ENCODE results near the gene CALHM1. TPM values are rescaled to one million over a fixed set of nuclear protein-coding genes. Genes with fewer than 3 reads are reported as not detected.

CALHM1 gene
- total RNA-seq, 1 donor from 2014 or later: not detected

DNA sequence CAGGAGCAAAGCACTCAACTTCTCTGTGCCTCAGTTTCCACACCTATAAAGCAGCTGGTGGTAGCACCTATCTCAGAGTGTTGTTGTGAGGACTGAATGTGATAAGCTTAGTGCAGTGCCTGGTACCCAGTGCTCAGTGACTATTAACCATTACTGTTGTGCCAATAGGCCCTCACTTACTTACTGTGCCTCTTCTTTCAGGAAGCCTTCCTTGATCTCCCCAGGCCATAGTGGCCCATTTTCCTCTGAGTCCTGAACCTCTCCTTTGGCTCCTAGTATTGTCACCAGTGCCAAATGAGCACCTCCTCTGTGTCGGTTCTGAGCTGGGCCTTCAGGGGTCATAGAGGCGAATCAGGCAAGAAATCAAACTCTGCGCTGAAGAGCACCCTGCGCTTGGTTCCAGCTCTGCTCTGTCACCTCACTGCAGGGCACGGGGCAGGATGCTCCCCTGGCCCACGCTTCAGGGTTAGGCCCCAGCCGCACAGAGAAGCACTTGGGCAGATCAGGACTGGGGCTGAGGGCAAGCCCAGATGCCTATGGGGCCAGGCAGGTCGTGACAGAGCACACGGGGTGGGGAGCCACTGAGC is 2.5 kb downstream of the CALHM1 start:
- no peak for DNase-seq (ENCODE audit: low read depth)

DNA sequence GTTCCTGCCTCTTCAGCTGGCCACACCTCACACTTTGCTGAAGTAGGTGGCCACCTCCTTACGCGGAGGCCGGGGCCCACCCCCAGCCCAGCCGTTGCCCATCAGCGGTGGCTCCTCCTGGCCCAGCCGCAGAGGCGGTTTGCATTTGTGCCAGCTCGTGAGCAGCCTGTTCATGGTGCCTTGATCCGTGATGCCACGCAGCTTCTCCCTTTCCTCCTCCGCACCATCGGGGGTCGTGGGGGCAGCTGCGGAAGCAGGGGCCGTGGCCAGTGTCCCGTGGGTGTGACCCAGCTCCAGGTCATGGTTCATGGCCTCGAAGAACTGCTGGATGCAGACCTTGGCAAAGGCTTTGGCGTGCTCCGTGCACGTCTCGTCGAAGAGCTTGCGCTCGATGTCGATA is 3.5 kb downstream of the CALHM1 start:
- DNase-seq (ENCODE audit: low read depth): no peak

DNA sequence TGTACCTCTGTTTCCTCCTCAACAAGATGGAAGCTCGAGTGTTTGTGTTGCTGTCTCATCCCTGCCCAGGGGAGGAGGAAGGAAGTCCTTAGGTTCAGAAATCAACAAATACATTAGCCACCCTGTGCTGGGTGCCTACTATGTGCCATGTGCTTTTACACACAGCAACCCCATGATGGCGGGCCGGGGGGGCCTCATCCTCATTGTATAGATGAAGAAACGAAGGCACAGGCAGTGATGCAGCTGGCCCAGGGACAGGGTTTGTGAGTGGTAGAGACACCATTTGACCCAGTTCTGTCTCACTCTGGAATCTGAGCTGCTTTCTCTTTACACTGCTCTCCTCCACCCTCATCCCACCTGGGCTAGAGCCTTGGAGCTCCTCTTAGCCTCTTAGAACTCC is 4.7 kb downstream of the CALHM1 start:
- DNase-seq (ENCODE audit: low read depth): no peak

DNA sequence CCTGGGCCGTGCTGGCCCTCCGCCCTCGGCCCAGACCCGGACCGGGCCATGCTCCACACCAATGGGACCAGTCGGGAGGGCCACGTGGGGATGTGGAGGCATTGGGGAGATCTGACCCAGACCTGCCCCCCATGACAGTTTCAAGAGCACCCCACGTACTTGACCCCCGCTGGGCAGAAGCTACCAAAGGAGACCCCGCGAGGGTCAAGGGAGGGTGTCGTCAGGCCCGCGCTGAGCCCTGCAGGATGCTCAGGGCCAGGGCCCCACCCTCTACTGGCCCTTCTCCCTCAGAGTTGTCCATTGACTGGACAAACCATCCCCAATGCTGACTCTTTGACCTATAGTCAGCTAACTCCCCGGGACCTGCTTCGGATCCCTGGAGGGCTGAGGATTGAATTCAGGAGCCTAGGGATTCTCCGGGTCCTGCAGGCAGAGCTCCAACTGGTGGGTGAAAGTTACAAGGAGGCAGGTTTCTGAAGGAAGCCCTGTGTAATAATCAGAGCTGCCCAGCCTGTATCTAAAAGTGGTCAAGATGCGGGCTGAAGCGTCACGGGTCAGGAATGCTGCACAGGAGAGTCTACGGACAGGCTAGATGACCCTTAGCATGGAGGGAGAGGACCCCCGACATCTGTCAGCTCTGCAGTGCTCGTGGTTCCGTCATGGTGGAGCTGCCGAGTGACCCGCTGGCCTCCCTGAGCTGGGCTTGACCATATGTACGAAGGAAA is 6.0 kb downstream of the CALHM1 start:
- DNase-seq (ENCODE audit: low read depth): no peak

DNA sequence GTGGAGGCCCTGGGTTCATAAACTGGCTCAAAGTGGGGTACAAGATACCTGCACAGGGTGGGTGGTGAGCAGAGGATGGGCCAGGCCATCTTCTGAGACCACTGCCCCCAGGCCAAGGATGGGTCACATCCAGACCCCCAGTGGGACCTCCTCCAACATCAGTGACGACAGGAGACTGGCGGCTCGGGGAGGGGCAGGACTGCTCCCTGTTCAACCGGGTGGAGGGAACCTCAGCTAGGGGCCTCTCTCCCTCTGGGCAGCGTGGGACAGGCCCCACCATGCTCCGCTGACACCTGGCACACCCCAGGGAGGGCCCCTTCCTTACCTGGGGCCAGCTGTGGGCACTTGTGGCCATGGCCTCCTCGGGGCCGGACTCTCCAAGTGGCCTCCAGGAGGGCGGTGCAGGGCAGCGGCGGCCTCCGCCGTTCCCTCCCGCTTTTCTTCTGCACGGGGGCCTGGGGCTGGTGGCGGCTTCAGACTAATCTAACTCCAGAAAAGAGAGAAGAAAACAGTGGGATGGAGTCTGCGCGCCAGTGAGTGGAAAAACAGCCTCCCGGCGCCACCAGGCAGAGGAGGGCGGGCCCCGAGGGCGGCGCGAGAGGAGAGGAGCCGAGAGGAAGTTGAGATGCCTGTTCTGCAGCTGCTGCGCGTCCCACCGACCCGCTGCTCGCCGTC is 6.7 kb downstream of the CALHM1 start, which contains the start of gene CALHM2:
Gene CALHM2, minus strand, starts transcription at position 540 of the 675 bp plus-strand sequence. CDS start 2,429 bp downstream, outside the sequence.
- DNase-seq (ENCODE audit: low read depth): peak; percentile 69

DNA sequence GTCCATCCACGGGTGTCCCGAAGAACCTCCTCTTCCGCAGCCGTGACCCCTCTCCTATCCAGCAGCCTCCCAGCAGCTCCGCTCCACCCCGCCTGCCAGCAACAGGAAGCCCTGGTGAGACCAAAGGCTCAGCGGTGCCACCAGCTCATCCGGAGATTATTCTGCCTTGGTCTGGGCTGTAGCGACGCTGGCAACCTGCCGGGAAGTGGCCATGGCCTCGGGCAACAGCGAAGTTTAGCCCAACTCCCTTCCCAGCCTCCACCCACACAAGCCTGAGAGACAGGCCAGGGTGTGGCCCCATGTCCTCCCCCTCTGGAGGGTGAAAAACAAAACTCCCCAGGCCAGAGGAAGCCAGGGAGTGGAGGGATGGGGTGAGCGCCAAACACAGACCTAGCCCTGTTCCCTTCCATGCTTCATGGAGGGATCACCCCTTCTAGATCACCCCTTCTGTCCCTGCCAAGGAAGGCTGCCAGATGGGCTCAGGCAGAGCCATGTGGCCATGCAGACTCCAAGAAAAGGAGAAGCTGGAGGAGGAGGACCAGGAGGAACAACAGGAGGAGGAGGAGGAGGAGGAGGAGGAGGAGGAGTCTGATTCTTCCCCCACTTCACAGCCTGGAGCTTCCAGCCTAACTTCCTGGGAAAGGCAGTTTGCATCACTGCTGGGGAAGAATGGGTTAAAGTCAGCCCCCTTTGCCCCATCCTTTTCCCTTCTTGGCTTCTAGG is 7.4 kb downstream of the CALHM1 start:
- peak; percentile 72 for DNase-seq (ENCODE audit: low read depth)

DNA sequence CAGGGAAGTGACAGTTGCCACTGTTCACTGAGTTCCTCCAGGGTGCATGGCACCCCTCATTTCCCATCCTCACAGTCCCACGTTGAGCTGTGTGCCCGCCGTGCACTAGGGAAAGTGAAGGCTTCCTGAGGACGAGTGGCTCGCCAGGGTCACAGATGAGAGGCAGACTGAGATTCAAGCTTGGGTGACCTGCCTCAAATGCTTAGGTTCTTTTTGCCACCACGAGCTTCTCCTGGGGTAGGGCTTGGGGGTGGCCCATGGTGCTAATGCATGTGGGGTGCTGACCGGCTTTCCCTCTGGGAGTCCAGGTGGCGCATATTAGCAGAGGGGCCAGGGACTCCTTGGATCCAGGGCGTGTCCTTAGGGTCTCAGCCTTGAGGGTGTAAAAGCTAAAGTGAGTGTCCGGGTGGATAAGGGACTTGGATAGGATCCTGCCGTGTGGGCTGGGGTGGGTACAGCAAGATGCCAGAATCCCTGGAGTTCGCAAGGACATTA is 8.5 kb downstream of the CALHM1 start:
- no peak for DNase-seq (ENCODE audit: low read depth)

DNA sequence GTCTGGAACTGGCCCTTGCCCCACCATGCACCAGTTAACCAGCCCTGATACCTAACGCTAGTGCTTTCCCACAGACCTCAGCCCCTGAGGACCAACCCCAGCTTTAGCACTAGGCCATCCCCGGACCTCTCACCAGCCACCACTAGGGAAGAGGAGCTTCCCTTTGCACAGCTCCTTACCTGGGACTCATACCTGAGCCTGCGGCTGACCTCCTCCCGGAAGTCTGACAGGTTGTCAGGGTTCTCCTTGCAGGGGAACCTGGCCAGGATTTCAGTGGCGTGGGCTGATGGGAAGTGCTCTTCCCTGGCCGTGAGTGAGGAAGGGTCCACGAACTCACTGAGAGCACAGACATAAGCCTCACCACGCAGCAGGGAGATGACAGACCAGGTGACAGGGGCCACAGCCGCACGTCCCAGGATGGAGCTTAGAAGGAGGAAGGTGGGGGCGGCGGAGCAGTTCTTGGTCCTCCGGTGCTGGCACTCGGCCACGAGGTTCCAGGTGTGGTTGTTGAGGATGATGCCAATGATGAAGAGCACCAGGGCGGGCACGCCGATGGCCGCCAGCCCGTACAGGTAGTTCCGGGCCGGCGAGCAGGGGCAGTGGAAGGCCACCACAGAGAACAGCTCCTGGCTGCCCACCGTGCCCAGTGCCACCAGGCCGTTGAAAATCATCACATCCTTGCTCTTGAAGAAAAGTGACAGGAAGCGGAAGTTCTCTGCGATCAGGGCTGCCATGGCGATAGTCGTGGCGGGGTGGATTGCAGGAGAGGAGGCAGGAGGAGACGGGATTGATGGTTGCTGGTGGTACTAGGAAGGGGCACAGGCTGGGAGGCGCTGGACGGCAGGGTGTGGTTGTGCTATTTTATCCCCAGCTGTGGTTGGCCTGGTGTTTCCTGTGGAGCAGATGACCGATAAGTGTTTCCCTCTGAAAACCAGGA is 9.2 kb downstream of the CALHM1 start:
- no peak for DNase-seq (ENCODE audit: low read depth)

DNA sequence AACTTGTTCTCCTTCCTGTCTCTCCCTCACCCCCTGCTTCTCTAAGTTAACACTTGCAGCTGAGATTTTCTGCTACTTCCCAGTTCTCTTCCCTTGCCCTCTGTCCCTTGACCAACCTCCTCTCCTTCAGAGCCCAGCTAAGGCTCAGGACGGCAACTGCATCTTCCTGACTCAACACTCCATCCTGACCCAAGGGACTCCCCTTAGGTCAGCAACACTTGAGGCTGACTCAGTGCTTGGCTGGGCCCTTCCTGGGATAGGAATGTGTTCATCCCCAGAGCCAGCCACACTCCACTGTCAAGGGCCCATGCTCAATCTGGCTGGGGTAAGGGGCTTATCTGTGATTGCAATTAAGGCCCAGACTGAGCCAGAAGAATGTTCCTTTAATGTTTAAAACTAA is 10.0 kb downstream of the CALHM1 start:
- peak; percentile 90 for DNase-seq (ENCODE audit: low read depth)

DNA sequence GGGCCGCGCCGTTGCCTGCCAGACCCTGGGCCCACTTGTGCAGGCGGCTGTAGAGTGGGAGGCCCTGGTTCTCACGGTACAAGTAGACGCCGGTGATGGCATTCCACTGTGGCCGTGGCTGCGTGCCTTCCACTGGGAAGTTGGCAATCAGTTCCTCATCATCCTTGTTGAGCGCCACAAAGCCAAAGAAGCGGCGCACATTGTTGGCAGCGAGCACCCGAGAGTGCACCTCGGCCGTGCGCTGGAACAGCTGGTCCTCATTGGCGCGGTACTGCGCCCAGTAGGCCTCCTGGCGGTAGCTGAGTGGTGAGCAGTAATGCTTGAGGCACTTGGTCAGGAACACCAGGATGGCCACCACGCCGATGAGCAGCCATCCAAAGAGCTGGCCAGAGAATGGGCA is 11.5 kb downstream of the CALHM1 start:
- no peak for DNase-seq (ENCODE audit: low read depth)

DNA sequence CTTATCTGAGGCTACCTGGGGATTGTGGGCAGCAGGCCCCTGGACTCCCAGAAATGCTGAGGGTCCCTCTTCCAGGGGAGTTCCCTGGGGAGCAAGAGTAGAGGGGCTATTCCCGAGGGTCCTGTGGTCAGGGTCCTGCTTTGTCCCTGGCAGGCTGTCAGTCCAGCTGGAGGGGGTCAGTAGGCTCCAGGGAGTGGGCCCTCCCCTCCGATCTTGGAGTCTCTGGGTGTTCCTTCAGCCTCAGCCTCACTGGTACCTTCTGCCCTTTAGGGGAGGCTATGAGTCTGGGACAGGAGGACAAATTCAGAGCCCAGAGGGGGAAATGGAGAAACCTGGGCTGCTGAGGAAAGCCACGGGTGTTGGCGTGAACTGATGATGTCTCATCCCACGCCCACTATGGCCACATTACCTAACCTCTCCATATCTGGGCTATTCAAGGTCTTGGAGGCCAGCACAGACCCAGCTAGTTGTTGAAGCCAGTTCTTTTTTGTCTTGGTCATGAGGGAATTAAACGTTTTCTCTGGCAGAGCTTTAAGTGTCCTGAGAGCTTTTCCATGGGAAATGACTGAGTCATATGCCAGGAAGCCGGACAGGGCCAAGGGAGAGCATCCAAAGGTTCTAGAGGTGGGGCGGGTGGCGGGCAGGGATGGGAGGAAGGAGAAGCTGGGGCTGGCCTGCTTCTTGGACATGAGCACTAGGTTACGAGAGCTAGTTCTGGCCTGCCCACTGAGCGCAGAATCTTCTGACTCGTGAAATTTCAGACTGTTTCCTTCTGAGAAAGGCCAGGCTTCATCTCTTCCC is 12.7 kb downstream of the CALHM1 start:
- peak; percentile 60 for DNase-seq (ENCODE audit: low read depth)

DNA sequence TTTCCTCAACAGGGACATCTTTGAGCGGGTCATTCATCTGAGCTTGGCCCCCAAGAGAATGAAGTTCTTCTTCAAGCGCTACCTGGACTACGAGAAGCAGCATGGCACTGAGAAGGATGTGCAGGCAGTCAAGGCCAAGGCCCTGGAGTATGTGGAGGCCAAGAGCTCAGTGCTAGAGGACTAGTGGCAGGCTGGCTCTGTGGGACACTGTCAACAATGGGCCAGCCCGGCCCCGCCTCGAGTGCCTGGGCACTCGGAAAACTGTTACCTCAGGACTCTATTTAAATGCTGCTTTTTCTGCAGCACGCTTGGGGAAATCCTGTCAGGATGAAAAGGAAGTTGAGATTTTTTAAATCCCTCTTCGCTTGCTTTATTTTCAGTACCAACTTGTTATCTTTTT is 13.3 kb downstream of the CALHM1 start:
- DNase-seq (ENCODE audit: low read depth): no peak

DNA sequence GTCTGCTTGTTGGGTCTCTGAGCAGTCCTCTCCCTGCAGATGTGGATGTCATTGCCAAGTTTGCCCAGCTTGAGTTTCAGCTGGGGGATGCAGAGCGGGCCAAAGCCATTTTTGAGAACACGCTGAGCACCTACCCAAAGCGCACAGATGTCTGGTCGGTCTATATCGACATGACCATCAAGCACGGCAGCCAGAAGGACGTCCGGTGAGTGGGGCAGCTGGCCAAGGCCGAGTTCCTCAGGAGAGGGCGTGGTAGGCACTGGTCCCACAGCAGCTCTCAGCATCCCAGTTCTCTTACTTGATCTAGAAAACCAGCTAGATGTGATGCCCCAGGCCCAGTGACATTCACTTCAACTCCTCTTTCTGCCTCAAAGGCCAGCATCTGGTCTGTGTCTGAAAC is 14.2 kb downstream of the CALHM1 start:
- no peak for DNase-seq (ENCODE audit: low read depth)

DNA sequence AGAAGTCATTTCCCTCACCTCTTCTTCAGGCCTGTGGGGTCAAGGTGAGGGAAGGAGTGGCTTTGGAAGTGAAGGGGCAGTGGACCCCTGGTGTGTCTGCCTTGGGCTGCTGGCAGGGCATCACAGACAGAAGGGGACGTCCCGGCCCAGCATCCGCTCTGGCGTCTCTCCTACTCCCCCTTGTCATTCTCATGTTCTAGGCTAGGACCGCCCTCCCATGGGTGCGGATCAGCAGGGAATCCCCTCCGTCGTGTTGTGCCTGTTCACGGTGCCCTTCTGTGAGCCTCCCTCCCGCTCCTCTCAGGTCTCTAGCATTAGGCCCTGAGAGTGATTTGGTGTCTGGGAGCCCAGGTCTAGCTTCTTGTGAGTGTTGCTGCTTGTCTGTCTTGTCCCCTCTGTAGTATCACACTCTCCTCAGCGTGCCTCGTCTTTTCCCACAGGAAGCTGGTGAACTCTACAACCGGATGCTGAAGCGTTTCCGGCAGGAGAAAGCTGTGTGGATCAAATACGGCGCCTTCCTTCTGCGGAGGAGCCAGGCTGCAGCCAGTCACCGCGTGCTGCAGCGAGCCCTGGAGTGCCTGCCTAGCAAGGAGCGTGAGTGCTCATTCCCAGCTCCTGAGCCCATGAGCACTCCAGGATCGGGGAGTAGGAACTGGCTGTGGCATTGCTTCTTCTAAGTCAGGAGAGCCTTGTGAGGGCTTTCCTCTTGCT is 15.1 kb downstream of the CALHM1 start:
- no peak for DNase-seq (ENCODE audit: low read depth)

DNA sequence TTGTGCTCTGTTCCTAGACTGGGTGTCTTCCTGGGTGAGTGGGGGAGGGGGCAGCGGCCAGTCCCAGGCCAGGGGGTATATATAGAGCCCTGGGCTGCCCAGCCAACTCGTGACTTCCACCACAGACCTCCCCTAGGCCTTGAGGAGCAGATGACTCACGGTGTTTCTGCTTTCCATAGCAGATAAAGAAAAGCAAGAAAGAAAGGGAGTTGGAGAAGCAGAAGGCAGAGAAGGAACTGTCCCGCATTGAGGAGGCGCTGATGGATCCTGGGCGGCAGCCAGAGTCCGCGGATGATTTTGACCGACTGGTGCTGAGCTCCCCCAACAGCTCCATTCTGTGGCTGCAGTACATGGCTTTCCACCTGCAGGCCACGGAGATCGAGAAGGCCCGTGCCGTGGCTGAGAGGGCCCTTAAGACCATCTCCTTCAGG is 16.7 kb downstream of the CALHM1 start:
- DNase-seq (ENCODE audit: low read depth): peak; percentile 86

DNA sequence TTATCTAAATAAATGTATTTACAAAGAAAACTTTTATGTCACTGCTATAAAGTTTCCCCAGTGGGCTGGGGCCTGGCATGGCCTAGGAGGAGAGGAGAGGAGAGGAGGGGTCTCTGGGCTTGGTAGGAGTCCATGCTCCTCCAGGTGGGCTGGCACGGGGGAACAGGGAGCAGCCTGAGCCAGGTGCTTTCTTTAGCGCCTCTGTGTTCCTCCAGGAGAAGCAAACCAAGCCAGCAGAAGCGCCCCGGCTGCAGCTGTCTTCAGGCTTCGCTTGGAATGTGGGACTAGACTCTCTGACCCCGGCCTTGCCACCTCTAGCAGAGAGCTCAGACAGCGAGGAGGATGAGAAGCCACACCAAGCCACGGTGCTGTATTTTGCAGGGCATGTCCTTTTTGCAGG is 17.1 kb downstream of the CALHM1 start:
- DNase-seq (ENCODE audit: low read depth): no peak

DNA sequence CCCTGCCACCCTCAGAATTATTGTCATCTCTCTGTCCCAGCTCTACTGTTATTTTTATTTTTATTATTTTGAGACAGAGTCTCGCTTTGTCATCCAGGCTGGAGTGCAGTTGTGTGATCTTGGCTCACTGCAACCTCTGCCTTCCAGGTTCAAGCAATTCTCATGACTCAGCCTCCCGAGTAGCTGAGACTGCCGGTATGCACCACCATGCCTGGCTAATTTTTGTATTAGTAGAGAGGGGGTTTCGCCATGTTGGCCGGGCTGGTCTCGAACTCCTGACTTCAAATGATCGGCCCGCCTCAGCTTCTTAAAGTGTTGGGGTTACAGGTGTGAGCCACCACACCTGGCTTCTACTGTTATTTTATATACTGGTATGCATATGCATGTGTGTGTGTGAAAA is 17.5 kb downstream of the CALHM1 start:
- DNase-seq (ENCODE audit: low read depth): no peak

DNA sequence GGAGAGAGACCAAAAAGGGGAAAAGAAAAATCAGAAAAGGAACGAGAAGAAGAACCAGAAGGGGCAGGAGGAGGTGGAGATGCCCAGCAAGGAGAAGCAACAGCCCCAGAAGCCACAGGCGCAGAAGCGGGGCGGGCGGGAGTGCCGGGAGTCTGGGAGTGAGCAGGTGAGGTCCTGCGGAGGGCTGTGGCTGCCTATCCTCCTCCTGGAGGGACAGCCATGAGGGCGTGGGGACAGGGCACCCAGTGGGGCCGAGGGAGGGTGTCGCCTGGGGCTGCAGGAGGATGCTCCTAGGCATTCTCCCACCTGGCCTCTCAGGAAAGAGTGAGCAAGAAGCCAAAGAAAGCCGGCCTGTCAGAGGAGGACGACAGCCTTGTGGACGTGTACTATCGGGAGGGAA is 18.3 kb downstream of the CALHM1 start:
- no peak for DNase-seq (ENCODE audit: low read depth)

DNA sequence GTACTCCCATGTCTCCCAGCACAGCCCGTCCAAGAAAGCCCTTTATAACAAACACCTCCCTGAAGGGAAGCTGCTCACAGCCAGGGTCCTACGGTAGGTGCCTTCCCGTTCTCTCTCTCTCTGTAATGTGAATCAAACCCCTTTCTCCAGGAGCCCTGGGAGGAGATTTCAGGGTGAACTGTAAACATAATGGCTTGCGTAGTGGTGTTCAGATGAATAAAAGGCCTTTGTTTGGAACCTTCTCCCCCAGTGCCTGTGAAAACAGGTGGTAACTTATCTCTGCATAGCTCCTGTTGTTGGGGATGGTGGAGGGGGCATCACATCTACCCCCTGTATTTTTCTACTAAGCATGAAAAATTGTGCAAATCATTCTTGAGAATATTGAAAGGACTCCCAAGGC is 18.9 kb downstream of the CALHM1 start:
- no peak for DNase-seq (ENCODE audit: low read depth)
